ENCODE measurements around the gene IL1F10. TPM values are rescaled to one million over a fixed set of nuclear protein-coding genes. Genes with fewer than 3 reads are reported as not detected.

IL1F10 gene
- total RNA-seq, 1 donor from 2014 or later, result not detected

DNA sequence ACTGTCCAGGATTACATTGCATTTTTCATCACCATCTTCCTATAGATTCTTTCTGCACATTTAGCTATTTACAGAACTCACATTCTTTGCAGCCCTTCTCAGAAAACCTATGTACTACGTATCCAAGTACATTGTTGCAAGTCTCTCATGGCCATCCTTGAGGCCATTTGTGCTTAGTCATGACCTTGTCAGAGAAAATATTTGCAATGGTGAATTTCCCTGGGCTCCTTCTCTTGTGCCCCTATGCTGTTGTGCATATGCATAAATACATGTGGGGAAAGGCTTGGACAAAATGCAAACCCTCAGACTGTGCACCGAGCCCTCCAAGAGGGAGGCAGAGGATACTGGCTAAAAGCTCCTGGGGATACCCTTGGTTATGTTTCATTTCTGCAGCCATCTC lies 43.0 kb upstream of the IL1F10 start:
- H3K4me1 ChIP-seq, result no peaks in the 10 kb centered on the region
- H3F3A ChIP-seq (ENCODE audit: low read depth), result no peaks in the 10 kb centered on the region
- Mint-ChIP-seq H3K27me3 (ENCODE audit: insufficient read depth, low read depth) (peaks cover 5% of the 10 kb centered on the region), H3K9me3 (no peaks in the 10 kb centered on the region), H3K4me3 (no peak overlapping the region), H3K4me1 (no peaks in the 10 kb centered on the region), H3K27ac (no peak overlapping the region), H3K36me3 (no peaks in the 10 kb centered on the region)
- no peak overlapping the region for H3K4me2 ChIP-seq
- no peak overlapping the region for H3K4me3 ChIP-seq
- H4K20me1 ChIP-seq (ENCODE audit: low read depth), result no peaks in the 10 kb centered on the region
- no peak overlapping the region for H3K27ac ChIP-seq
- no peak overlapping the region for H2AFZ ChIP-seq (replicated peaks)
- no peak overlapping the region for H3K9ac ChIP-seq
- no peaks in the 10 kb centered on the region for H3K36me3 ChIP-seq
- DNase-seq (ENCODE audit: low spot score), result no peak
- H3K27me3 ChIP-seq, result peaks cover 54% of the 10 kb centered on the region
- no peak for TF ChIP-seq EZH2phosphoT487 (IDR thresholded peaks at IDR 0.05)
- TF ChIP-seq CTCF (IDR thresholded peaks at IDR 0.05), result no peak
- TF ChIP-seq EZH2 (IDR thresholded peaks at IDR 0.05), result no peak
- no peaks in the 10 kb centered on the region for H3K79me2 ChIP-seq (ENCODE audit: low read depth)
- H3K9me3 ChIP-seq (ENCODE audit: low read depth), result no peaks in the 10 kb centered on the region

- Histone ChIP-seq H2AFZ (replicated peaks) (no peak overlapping the region), H3K27ac (no peak overlapping the region), H3K9me3 (ENCODE audit: low read depth) (no peaks in the 10 kb centered on the region), H3K36me3 (no peaks in the 10 kb centered on the region), H3K4me2 (no peak overlapping the region), H3K4me3 (no peak overlapping the region), H3K4me1 (no peaks in the 10 kb centered on the region), H3K79me2 (ENCODE audit: low read depth) (no peaks in the 10 kb centered on the region), H4K20me1 (ENCODE audit: low read depth) (no peaks in the 10 kb centered on the region), H3K27me3 (peaks cover 54% of the 10 kb centered on the region), H3F3A (ENCODE audit: low read depth) (no peaks in the 10 kb centered on the region), H3K9ac (no peak overlapping the region)
- no peak overlapping the region for H3K27ac Mint-ChIP-seq
- TF ChIP-seq CTCF (IDR thresholded peaks at IDR 0.05), result no peak
- TF ChIP-seq EZH2phosphoT487 (IDR thresholded peaks at IDR 0.05), result no peak
- no peak for TF ChIP-seq EZH2 (IDR thresholded peaks at IDR 0.05)
- no peak for DNase-seq (ENCODE audit: low spot score)
- H3K9me3 Mint-ChIP-seq, result no peaks in the 10 kb centered on the region
- H3K4me3 Mint-ChIP-seq, result no peak overlapping the region
- H3K4me1 Mint-ChIP-seq, result no peaks in the 10 kb centered on the region
- H3K36me3 Mint-ChIP-seq, result no peaks in the 10 kb centered on the region
- peaks cover 6% of the 10 kb centered on the region for H3K27me3 Mint-ChIP-seq (ENCODE audit: insufficient read depth, low read depth)
Observed at GRCh38 chr2:113025737-113026136, 42.0 kb upstream of the IL1F10 start.

DNA sequence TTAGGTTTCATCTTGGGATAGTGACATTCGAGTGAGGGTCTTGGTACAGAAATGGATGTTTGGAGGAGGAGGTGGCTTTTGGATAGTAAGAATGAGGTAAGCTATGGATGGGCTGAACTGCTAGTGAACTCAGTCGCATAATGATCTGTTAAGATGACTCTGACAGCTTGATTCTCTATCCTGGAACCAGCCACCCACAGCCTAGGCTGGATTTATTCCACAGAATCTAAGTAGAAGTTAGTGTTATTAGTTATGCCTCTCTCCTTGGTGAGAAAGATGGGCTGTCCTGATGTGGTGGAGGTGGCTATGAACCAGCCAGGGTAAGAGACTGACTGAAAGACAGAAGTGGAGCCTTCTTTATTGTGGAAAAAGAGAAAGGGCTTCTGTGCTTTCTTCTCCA lies 40.1 kb upstream of the IL1F10 start:
- no peak overlapping the region for H3K27ac ChIP-seq

More for the DNA sequence above, 40.1 kb upstream of the IL1F10 start:
- H3K9me3 Mint-ChIP-seq, result no peaks in the 10 kb centered on the region
- peaks cover 7% of the 10 kb centered on the region for H3K27me3 Mint-ChIP-seq (ENCODE audit: insufficient read depth, low read depth)
- Histone ChIP-seq H3K4me3 (no peak overlapping the region), H3K9me3 (ENCODE audit: low read depth) (no peaks in the 10 kb centered on the region), H3K9ac (no peak overlapping the region), H3K4me1 (no peaks in the 10 kb centered on the region), H2AFZ (replicated peaks) (peak overlapping the region; percentile 79), H3K4me2 (no peak overlapping the region), H4K20me1 (ENCODE audit: low read depth) (no peaks in the 10 kb centered on the region), H3K27me3 (peaks cover 41% of the 10 kb centered on the region), H3K36me3 (no peaks in the 10 kb centered on the region), H3F3A (ENCODE audit: low read depth) (no peaks in the 10 kb centered on the region), H3K79me2 (ENCODE audit: low read depth) (no peaks in the 10 kb centered on the region)
- TF ChIP-seq CTCF (IDR thresholded peaks at IDR 0.05), result no peak
- no peak for TF ChIP-seq EZH2 (IDR thresholded peaks at IDR 0.05)
- TF ChIP-seq EZH2phosphoT487 (IDR thresholded peaks at IDR 0.05), result no peak
- no peak overlapping the region for H3K4me3 Mint-ChIP-seq
- no peak overlapping the region for H3K27ac Mint-ChIP-seq
- H3K4me1 Mint-ChIP-seq, result no peaks in the 10 kb centered on the region
- no peaks in the 10 kb centered on the region for H3K36me3 Mint-ChIP-seq
- no peak for DNase-seq (ENCODE audit: low spot score)
